Stimulated activated CD4-positive, alpha-beta T cell treated with anti-CD3 and anti-CD28 coated beads, Interleukin-2, amount 100 ng/mL, for 4 hours (primary cell): ENCODE measurements around the gene LBX1.

Experiments
- DNase-seq: peaks from one replicate; pipeline ENCODE4 v3.0.0-alpha.2; 2020; ENCODE audit warnings: low read depth

The LBX1 gene

GRCh38 chr10:101229266-101230182 is at the start of gene LBX1:
Gene LBX1, minus strand, starts transcription at chr10:101229463. Its CDS starts 648 bp downstream, at chr10:101228815.
- no peak for DNase-seq

- DNase-seq, result no peak
Observed at GRCh38 chr10:101273741-101274140, 44.5 kb upstream of the LBX1 start.

GRCh38 chr10:101273330-101273729 is 44.1 kb upstream of the LBX1 start:
- no peak for DNase-seq

GRCh38 chr10:101272229-101272868 is 43.1 kb upstream of the LBX1 start:
- DNase-seq, result peak; percentile 33

- no peak for DNase-seq
Observed at GRCh38 chr10:101270763-101271162, 41.5 kb upstream of the LBX1 start.

GRCh38 chr10:101267776-101268175 is 38.5 kb upstream of the LBX1 start:
- no peak for DNase-seq

- no peak for DNase-seq
Observed at GRCh38 chr10:101267290-101267680, 38.0 kb upstream of the LBX1 start.

GRCh38 chr10:101266381-101267289 is 37.4 kb upstream of the LBX1 start:
- no peak for DNase-seq

GRCh38 chr10:101263150-101263752 is 34.0 kb upstream of the LBX1 start:
- DNase-seq, result no peak

GRCh38 chr10:101262147-101262546 is 32.9 kb upstream of the LBX1 start:
- no peak for DNase-seq

GRCh38 chr10:101261702-101262101 is 32.4 kb upstream of the LBX1 start:
- no peak for DNase-seq

GRCh38 chr10:101260764-101261481 is 31.7 kb upstream of the LBX1 start:
- DNase-seq, result no peak

- no peak for DNase-seq
Observed at GRCh38 chr10:101258179-101258885, 29.1 kb upstream of the LBX1 start.

GRCh38 chr10:101257491-101257890 is 28.2 kb upstream of the LBX1 start:
- DNase-seq, result no peak

GRCh38 chr10:101257084-101257483 is 27.8 kb upstream of the LBX1 start:
- no peak for DNase-seq

- no peak for DNase-seq
Observed at GRCh38 chr10:101256387-101256786, 27.1 kb upstream of the LBX1 start.

GRCh38 chr10:101250136-101250535 is 20.9 kb upstream of the LBX1 start:
- DNase-seq, result no peak

- no peak for DNase-seq
Observed at GRCh38 chr10:101249171-101249581, 19.9 kb upstream of the LBX1 start.

GRCh38 chr10:101246639-101247038 is 17.4 kb upstream of the LBX1 start:
- DNase-seq, result no peak

- no peak for DNase-seq
Observed at GRCh38 chr10:101244321-101245050, 15.2 kb upstream of the LBX1 start.
